HepG2 (cell line): ENCODE data around the gene GMFB. TPM values are rescaled to one million over a fixed set of nuclear protein-coding genes. Genes with fewer than 3 reads are reported as not detected.
A peak's percentile ranks its signal among the peaks of the same experiment; 100 is the strongest.

Experiments used
- ATF2 ChIP-seq: sonication (generic); formaldehyde crosslinking; IDR thresholded peaks from 2 replicates; pipeline ENCODE4 v1.4.0; 2020; ENCODE audit warnings: missing genetic modification reagents
- CEBPG ChIP-seq: IDR thresholded peaks from 2 replicates; pipeline ENCODE4 v1.6.1; 2016
- EED ChIP-seq: sonication (generic); formaldehyde crosslinking; IDR thresholded peaks from 2 replicates; pipeline ENCODE4 v1.5.0; 2020; ENCODE audit warnings: mild to moderate bottlenecking, missing genetic modification reagents
- GMEB1 ChIP-seq: sonication (generic); formaldehyde crosslinking; IDR thresholded peaks from 2 replicates; pipeline ENCODE4 v1.5.1; 2020; ENCODE audit warnings: missing genetic modification reagents, mild to moderate bottlenecking, borderline replicate concordance
- HIVEP1 ChIP-seq: sonication (generic); formaldehyde crosslinking; IDR thresholded peaks from 2 replicates; pipeline ENCODE4 v1.4.0; 2020; ENCODE audit warnings: mild to moderate bottlenecking, missing genetic modification reagents
- JUND ChIP-seq: sonication (generic); formaldehyde crosslinking; IDR thresholded peaks from 2 replicates; pipeline ENCODE4 v1.8.0; 2022; ENCODE audit warnings: mild to moderate bottlenecking, missing genetic modification reagents
- KLF16 ChIP-seq, 2 experiments: sonication (generic) in 1 of 2; formaldehyde crosslinking in 1 of 2; IDR thresholded peaks; 2 replicates each; pipeline versions ENCODE4 v1.6.1 to v1.8.0; 2016 to 2023; ENCODE audit warnings: missing genetic modification reagents in 2 of 2, missing compliant biosample characterization in 1 of 2
- NR2F1 ChIP-seq, 2 experiments: fragments of 450-650 bp in 1 of 2; formaldehyde crosslinking in 1 of 2; IDR thresholded peaks; 2 replicates each; pipeline versions ENCODE4 v1.5.0 to v1.6.1; 2016 to 2020; ENCODE audit warnings: mild to moderate bottlenecking in 1 of 2, missing compliant biosample characterization in 1 of 2, missing genetic modification reagents in 1 of 2, moderate library complexity in 1 of 2
- PHF8 ChIP-seq: sonication (generic); formaldehyde crosslinking; IDR thresholded peaks from 2 replicates; pipeline ENCODE4 v1.5.0; 2020; ENCODE audit warnings: missing genetic modification reagents
- SALL1 ChIP-seq: sonication (generic); formaldehyde crosslinking; IDR thresholded peaks from 2 replicates; pipeline ENCODE4 v1.8.0; 2022; ENCODE audit warnings: mild to moderate bottlenecking, missing genetic modification reagents
- SRF ChIP-seq: IDR thresholded peaks from 2 replicates; pipeline ENCODE4 v1.6.1; 2011; ENCODE audit warnings: mild to moderate bottlenecking, low read depth, low read length, moderate library complexity
- TAF1 ChIP-seq: sonication (generic); formaldehyde crosslinking; IDR thresholded peaks from 2 replicates; pipeline ENCODE4 v1.4.0; 2020; ENCODE audit warnings: missing genetic modification reagents
- TMF1 ChIP-seq: sonication (generic); formaldehyde crosslinking; IDR thresholded peaks from 2 replicates; pipeline ENCODE4 v1.8.1; 2022; ENCODE audit warnings: low read depth, missing genetic modification reagents
- TSC22D2 ChIP-seq: sonication (generic); formaldehyde crosslinking; IDR thresholded peaks from 2 replicates; pipeline ENCODE4 v1.5.1; 2020; ENCODE audit warnings: missing genetic modification reagents, mild to moderate bottlenecking, borderline replicate concordance
- ZFP37 ChIP-seq: sonication (generic); formaldehyde crosslinking; IDR thresholded peaks from 2 replicates; pipeline ENCODE4 v1.4.0; 2020; ENCODE audit warnings: missing genetic modification reagents, borderline replicate concordance
- ZNF280D ChIP-seq: sonication (generic); formaldehyde crosslinking; IDR thresholded peaks from 2 replicates; pipeline ENCODE4 v1.5.1; 2020; ENCODE audit warnings: mild to moderate bottlenecking, missing genetic modification reagents
- ZNF362 ChIP-seq: sonication (generic); formaldehyde crosslinking; IDR thresholded peaks from 2 replicates; pipeline ENCODE4 v1.4.0; 2020; ENCODE audit warnings: missing genetic modification reagents, mild to moderate bottlenecking, borderline replicate concordance
- ZNF703 ChIP-seq: sonication (generic); formaldehyde crosslinking; IDR thresholded peaks from 2 replicates; pipeline ENCODE4 v1.5.1; 2020; ENCODE audit warnings: missing genetic modification reagents, mild to moderate bottlenecking, moderate library complexity, borderline replicate concordance
- ZNF784 ChIP-seq: sonication (generic); formaldehyde crosslinking; IDR thresholded peaks from 2 replicates; pipeline ENCODE4 v1.5.1; 2020; ENCODE audit warnings: missing genetic modification reagents, mild to moderate bottlenecking, borderline replicate concordance
- ZNF841 ChIP-seq: sonication (generic); formaldehyde crosslinking; IDR thresholded peaks from 2 replicates; pipeline ENCODE4 v1.8.1; 2023; ENCODE audit warnings: missing genetic modification reagents, borderline replicate concordance
- polyA plus RNA-seq, 8 experiments: library from polyadenylated mRNA; depleted of rRNA in 3 of 8; stranded (reverse) in 7 of 8; unstranded in 1 of 8; fragments of >200 nt; fragmentation: Illumina TruSeq in 4 of 8; extraction: Trizol in 4 of 8; gene quantifications; 2 replicates each; pipeline versions ENCODE4 v1.2.1 to v1.2.3, GENCODE V29; 2011 to 2016; ENCODE audit warnings: low read depth in 4 of 8, missing spikeins in 1 of 8, mixed read lengths in 1 of 8; ENCODE audit not compliant: insufficient read depth in 1 of 8
- total RNA-seq, 5 experiments: library from RNA; depleted of rRNA; stranded (reverse); fragments of >200 nt; fragmentation: Illumina TruSeq; extraction: Trizol; gene quantifications; 2 replicates each; pipeline ENCODE4 v1.2.3, GENCODE V29; 2016; ENCODE audit warnings: low read depth in 1 of 5

The GMFB gene
- total and polyA plus RNA-seq, 2 of the 13 experiments (the other 11 are each of a cell fraction or from before 2014, with no cell fraction given): 17.3 to 68.2 TPM

- TF ChIP-seq ZFP37 (CRISPR knock-in tag) (no peak), TAF1 (peak; percentile 86), GMEB1 (CRISPR knock-in tag) (no peak; the same call in none of the 2 replicates), ZNF841 (CRISPR knock-in tag) (no peak), JUND (CRISPR knock-in tag) (no peak), ATF2 (CRISPR knock-in tag) (peak; percentile 63), HIVEP1 (CRISPR knock-in tag) (no peak), CEBPG (no peak), SALL1 (CRISPR knock-in tag) (peak; percentile 93), ZNF362 (no peak), SRF (no peak), KLF16 (CRISPR knock-in tag; IDR thresholded peaks at IDR 0.05) (peak in 1 of 2 experiments; percentile 63; a peak in 2 of 4 replicates), EED (CRISPR knock-in tag) (no peak), TMF1 (peak; percentile 94), ZNF784 (CRISPR knock-in tag) (0 out of 2 replicates have a peak, but pooled peaks have one; percentile 34), NR2F1 (CRISPR knock-in tag; IDR thresholded peaks at IDR 0.05) (no peak), ZNF703 (CRISPR knock-in tag) (no peak), PHF8 (peak; percentile 96), ZNF280D (CRISPR knock-in tag) (no peak), TSC22D2 (CRISPR knock-in tag) (no peak)
These were observed 47.6 kb downstream of the GMFB start, which contains the start of gene CNIH1 (continued) for GRCh38 chr14:54440873-54441868.
